ENCODE measurements around the gene GRIFIN.

Gene GRIFIN

DNA sequence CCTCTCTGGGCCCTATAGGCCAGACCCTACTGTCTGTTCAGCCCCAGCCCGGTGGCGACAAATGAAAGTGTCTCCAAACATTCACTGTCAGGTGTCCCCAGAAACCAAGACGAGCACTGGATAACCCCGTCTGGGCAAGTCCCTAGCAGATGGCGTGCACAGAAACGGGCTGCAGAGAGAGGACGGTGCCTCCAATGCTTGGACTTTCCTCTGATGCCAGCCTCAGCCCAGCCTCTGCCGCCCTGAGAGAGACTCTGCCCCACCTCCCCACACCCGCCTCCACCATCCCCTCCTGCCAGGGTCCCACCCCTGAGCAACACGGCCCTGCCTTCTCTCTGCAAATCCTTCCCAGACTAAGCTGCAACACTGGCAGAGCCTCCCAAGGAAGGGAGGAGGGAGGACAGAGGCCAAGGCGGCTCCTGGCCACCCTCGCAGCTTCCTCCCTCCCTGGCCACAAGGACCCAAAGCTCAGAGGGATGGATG, 36.0 kb upstream of the GRIFIN start:
- WGBS (ENCODE audit: insufficient coverage, insufficient read length): no CpG with 5 or more reads among the region's 12 CpGs
- no peak for DNase-seq (ENCODE audit: low read depth, low spot score)
- Histone ChIP-seq H3K27me3 (ENCODE audit: control insufficient read depth, insufficient read depth, low read length) (no peaks in the 10 kb centered on the region), H3K4me3 (ENCODE audit: low read length) (no peak overlapping the region), H3K36me3 (ENCODE audit: control insufficient read depth, insufficient read depth, low read length) (no peaks in the 10 kb centered on the region; the same call in 1 of the 2 replicates), H3K9me3 (ENCODE audit: control insufficient read depth, insufficient read depth, low read length) (no peaks in the 10 kb centered on the region), H3K4me1 (ENCODE audit: control insufficient read depth, insufficient read depth, low read length) (peaks cover 2% of the 10 kb centered on the region; the same call in 1 of the 2 replicates), H3K27ac (ENCODE audit: low read length) (no peak overlapping the region)

DNA sequence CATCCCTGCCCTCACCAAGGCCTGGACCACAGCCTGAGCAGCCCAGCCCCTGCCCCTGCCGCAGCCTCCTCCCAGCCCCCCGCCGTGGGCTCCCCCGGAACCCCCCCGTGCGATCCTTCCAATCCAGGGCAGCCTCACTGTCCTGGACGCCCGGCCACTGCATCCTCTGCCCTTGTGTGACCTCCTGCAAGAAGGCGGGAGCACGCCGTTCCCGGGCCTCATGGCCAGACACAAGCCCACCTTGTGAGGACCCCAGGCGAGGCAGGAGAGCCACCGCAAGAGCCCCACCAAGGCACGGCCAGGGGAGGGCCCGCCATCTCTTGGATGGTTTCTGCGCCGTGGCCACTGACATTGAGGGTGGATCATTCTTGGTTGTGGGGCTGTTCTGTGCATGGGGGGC, 35.6 kb upstream of the GRIFIN start:
- H3K4me1 ChIP-seq (ENCODE audit: control insufficient read depth, insufficient read depth, low read length): peaks cover 2% of the 10 kb centered on the region; the same call in 1 of the 2 replicates
- no peaks in the 10 kb centered on the region; the same call in 1 of the 2 replicates for H3K36me3 ChIP-seq (ENCODE audit: control insufficient read depth, insufficient read depth, low read length)
- no peaks in the 10 kb centered on the region for H3K27me3 ChIP-seq (ENCODE audit: control insufficient read depth, insufficient read depth, low read length)
- no peak overlapping the region for H3K27ac ChIP-seq (ENCODE audit: low read length)
- no peak for DNase-seq (ENCODE audit: low read depth, low spot score)
- H3K4me3 ChIP-seq (ENCODE audit: low read length): no peak overlapping the region
- no CpG with 5 or more reads among the region's 18 CpGs for WGBS (ENCODE audit: insufficient coverage, insufficient read length)
- H3K9me3 ChIP-seq (ENCODE audit: control insufficient read depth, insufficient read depth, low read length): no peaks in the 10 kb centered on the region

DNA sequence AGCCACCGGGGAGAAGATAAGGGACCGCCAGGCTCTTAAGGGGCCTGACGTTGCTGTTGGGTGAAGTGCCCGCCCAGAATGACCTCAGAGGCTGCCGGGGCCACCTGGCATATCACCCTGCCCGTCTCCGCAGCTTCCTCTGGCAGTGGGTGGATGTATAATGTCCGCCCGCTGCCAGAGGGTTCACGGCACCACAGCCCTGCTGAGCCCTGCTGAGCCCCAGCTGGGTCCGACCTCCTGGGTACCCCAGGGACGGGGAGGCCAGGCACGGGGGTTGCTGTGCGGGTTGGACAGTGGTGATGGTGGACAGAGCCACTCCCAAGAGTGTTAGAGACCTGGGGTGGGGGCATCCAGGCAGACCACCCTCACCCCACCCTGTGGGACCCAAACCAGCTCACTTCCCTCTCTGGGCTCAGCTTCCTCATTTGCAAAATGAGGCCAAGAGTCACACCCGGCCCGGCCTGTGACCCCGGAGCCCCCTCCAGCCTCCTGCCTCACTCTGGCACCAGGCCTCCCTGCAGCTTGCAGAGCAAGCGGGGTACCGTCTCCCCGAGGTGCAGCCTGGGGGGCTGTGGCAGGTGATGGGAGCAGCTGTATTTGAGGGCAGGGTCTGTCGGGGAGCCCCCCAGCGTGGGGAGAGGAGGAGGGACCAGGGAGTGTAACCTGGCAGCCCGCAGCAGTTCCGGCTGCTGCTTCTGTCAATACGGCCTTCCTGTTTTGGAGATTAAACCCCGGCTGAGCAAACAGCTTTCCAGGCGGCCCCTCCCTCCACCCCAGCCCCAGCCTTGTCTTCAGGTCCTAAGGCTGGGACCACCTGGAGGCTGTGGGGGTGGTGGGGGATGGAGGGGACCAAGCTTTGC, 34.9 kb upstream of the GRIFIN start:
- WGBS (ENCODE audit: insufficient coverage, insufficient read length): no CpG with 5 or more reads among the region's 27 CpGs
- Histone ChIP-seq H3K9me3 (ENCODE audit: control insufficient read depth, insufficient read depth, low read length) (no peaks in the 10 kb centered on the region), H3K4me1 (ENCODE audit: control insufficient read depth, insufficient read depth, low read length) (peaks cover 2% of the 10 kb centered on the region; the same call in 1 of the 2 replicates), H3K4me3 (ENCODE audit: low read length) (no peak overlapping the region), H3K27me3 (ENCODE audit: control insufficient read depth, insufficient read depth, low read length) (no peaks in the 10 kb centered on the region), H3K36me3 (ENCODE audit: control insufficient read depth, insufficient read depth, low read length) (no peaks in the 10 kb centered on the region; the same call in 1 of the 2 replicates), H3K27ac (ENCODE audit: low read length) (no peak overlapping the region)
- DNase-seq (ENCODE audit: low read depth, low spot score): no peak

DNA sequence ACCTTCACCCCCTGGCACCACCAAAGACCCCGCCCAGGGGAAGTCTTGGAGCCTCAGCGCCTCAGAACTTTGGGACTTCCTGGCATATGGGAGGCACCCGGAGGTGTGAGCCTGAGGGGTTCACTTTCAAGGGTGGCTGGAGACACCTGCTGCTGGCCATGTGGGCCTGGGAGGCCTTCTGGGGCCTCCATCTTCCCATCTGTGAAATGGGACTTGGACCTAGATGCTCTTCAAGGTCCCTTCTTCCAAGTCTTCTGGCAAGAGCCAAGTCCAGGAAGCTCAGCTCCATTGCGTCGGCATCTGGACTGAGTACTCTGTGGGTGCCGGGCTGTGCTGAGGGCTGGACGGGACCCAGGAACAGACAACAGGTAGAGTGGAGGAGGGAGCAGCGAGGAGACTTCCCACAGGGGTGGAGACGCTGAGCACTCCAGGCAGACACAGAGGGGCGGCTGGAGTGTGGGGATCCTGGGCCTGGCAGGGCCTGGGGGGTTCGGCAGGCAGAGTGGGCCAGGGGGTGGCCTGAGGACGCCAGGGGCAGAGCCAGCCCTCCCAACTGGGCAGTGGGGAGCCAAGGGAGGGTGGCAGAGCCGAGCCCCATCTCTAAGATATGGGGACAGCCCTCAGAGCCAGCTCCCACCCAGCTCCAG, 34.1 kb upstream of the GRIFIN start:
- Histone ChIP-seq H3K27me3 (ENCODE audit: control insufficient read depth, insufficient read depth, low read length) (no peaks in the 10 kb centered on the region), H3K27ac (ENCODE audit: low read length) (no peak overlapping the region), H3K36me3 (ENCODE audit: control insufficient read depth, insufficient read depth, low read length) (no peaks in the 10 kb centered on the region; the same call in 1 of the 2 replicates), H3K4me3 (ENCODE audit: low read length) (no peak overlapping the region), H3K4me1 (ENCODE audit: control insufficient read depth, insufficient read depth, low read length) (peaks cover 2% of the 10 kb centered on the region; the same call in 1 of the 2 replicates), H3K9me3 (ENCODE audit: control insufficient read depth, insufficient read depth, low read length) (no peaks in the 10 kb centered on the region)
- no CpG with 5 or more reads among the region's 13 CpGs for WGBS (ENCODE audit: insufficient coverage, insufficient read length)
- DNase-seq (ENCODE audit: low read depth, low spot score): no peak

DNA sequence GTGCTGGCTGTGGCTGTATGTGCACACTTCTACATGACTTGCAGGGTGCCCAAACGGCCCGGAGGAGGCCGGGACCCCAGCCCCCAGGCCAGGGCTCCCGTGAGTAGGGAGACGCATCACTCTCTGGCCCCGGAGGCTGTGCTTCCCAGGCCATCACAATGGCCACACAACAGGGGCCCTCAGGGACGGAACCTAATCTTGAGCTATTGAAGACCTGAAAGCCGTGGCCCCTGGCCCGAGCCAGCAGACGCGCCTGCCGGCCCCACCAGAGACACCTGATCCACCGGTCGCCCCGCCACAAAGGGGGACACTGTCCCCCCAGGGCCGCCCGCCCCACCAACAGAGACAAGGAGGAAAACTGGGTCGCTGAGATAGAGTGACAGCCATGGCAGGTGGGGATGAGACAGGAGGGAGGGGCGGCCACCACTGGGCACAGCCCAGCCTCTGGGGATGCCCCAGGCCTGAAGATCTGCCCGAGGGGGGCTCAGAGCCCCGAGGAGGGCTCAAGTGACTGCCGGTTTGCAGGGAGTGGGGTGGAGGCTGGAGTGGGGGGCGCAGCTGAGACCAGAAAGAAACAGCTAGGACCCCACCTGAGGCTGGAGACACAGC, 33.2 kb upstream of the GRIFIN start:
- H3K9me3 ChIP-seq (ENCODE audit: control insufficient read depth, insufficient read depth, low read length): no peaks in the 10 kb centered on the region
- no peak overlapping the region for H3K4me3 ChIP-seq (ENCODE audit: low read length)
- WGBS (ENCODE audit: insufficient coverage, insufficient read length): no CpG with 5 or more reads among the region's 23 CpGs
- DNase-seq (ENCODE audit: low read depth, low spot score): no peak
- no peaks in the 10 kb centered on the region; the same call in 1 of the 2 replicates for H3K36me3 ChIP-seq (ENCODE audit: control insufficient read depth, insufficient read depth, low read length)
- H3K4me1 ChIP-seq (ENCODE audit: control insufficient read depth, insufficient read depth, low read length): peaks cover 2% of the 10 kb centered on the region; the same call in 1 of the 2 replicates
- no peaks in the 10 kb centered on the region for H3K27me3 ChIP-seq (ENCODE audit: control insufficient read depth, insufficient read depth, low read length)
- no peak overlapping the region for H3K27ac ChIP-seq (ENCODE audit: low read length)

DNA sequence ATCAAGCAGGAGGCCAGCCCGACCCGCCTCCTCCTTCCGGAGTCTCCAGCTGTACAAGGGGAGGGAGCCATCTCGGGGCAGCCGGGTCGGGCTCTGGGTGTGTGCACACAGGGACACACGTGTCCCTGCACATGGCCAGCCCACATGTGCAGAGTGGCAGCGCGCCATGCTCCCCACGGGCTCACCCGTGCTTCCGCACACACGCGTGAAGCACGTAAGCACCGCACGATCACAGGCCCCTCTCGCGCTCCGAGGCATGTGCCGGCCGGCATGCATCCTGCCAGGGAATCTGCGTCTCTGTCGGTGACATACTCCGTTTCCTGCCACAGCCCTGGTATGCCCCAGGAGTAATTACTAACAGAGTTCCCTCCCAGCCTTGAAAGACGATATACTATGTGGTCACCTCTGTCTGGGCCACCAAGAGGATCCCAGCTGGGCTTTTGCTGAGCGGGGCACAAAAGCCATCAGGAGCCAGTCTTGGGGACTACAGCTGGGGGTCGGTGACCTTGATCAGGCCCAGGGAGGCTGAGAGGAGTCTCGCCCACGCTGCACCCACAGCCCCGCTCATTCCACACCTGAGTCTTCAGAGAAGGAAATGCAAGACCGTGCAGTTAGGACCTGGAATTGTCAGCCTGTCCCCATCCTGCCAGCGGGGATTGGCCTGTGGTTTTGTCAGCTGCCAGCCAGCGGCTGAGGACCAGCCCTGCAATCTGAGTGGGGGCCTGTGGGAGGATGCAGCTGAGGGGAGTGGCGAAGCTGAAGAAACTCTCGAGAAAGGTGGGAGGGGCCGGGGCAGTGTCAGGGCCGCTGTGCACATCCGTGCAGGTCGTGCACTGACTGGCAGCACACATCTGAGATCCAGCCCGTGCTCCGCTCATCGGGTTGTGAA, 32.4 kb upstream of the GRIFIN start:
- no peak for DNase-seq (ENCODE audit: low read depth, low spot score)
- Histone ChIP-seq H3K27me3 (ENCODE audit: control insufficient read depth, insufficient read depth, low read length) (no peaks in the 10 kb centered on the region), H3K36me3 (ENCODE audit: control insufficient read depth, insufficient read depth, low read length) (no peaks in the 10 kb centered on the region; the same call in 1 of the 2 replicates), H3K4me3 (ENCODE audit: low read length) (no peak overlapping the region), H3K27ac (ENCODE audit: low read length) (no peak overlapping the region), H3K9me3 (ENCODE audit: control insufficient read depth, insufficient read depth, low read length) (no peaks in the 10 kb centered on the region), H3K4me1 (ENCODE audit: control insufficient read depth, insufficient read depth, low read length) (peaks cover 2% of the 10 kb centered on the region; the same call in 1 of the 2 replicates)
- no CpG with 5 or more reads among the region's 43 CpGs for WGBS (ENCODE audit: insufficient coverage, insufficient read length)

DNA sequence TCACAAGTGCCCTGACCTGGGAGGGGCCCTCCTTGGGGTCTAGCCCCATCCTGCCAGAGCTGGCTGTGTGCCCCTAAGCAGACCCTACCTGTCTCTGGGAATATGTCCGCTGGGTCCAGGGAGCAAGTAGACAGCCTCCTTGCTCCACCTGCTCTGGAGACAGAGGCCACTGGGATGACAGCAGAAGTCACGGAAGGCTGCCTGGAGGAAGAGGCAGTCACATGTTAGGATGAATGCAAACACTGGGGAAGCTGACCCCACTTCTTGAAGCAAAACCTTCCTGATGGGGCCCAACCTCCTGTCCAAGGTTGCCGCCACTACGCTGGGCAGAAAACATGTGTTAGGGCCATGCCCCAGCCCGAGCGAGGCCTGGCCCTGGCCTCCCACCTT, 31.7 kb upstream of the GRIFIN start:
- peaks cover 2% of the 10 kb centered on the region; the same call in 1 of the 2 replicates for H3K4me1 ChIP-seq (ENCODE audit: control insufficient read depth, insufficient read depth, low read length)
- WGBS (ENCODE audit: insufficient coverage, insufficient read length): no CpG with 5 or more reads among the region's 6 CpGs
- H3K27me3 ChIP-seq (ENCODE audit: control insufficient read depth, insufficient read depth, low read length): no peaks in the 10 kb centered on the region
- no peaks in the 10 kb centered on the region for H3K9me3 ChIP-seq (ENCODE audit: control insufficient read depth, insufficient read depth, low read length)
- no peak for DNase-seq (ENCODE audit: low read depth, low spot score)
- H3K36me3 ChIP-seq (ENCODE audit: control insufficient read depth, insufficient read depth, low read length): no peaks in the 10 kb centered on the region; the same call in 1 of the 2 replicates
- H3K27ac ChIP-seq (ENCODE audit: low read length): no peak overlapping the region
- H3K4me3 ChIP-seq (ENCODE audit: low read length): no peak overlapping the region

DNA sequence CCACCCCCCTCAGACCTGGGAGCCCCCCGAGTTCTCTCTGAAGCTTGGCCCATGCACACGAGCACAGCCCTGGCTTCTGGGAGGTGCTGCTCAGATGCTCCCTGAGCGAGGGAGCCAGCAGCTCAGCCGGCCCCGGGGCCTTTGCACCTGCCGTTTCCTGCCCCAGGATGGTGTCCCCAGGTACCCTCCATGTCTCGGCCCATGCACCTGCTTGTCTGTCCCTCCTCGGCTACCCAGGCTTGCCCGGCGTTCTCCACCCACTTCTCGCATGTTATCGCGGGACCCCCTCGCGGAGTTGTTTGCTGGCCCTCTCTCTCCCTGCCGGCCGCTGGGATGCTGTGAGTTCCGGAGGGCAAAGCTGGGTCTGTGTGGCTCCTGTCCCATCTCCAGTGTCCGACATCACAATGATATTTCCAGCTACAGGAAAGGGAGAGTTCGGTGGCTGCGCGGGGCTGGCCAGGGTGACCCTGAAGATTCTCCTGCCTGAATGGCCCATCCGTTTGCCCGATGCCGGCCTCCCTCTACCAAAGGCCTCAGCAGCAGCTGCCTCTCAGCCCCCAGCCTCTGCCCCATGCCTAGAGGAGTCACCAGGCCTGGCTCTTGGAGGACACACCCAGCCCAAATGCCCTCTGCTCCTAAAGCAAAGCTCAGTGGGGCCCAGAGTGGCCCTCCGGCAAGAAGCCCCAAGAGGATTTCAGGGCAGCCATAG, 31.2 kb upstream of the GRIFIN start:
- no CpG with 5 or more reads among the region's 26 CpGs for WGBS (ENCODE audit: insufficient coverage, insufficient read length)
- no peak for DNase-seq (ENCODE audit: low read depth, low spot score)
- no peak overlapping the region for H3K27ac ChIP-seq (ENCODE audit: low read length)
- H3K27me3 ChIP-seq (ENCODE audit: control insufficient read depth, insufficient read depth, low read length): no peaks in the 10 kb centered on the region
- H3K4me1 ChIP-seq (ENCODE audit: control insufficient read depth, insufficient read depth, low read length): peaks cover 2% of the 10 kb centered on the region; the same call in 1 of the 2 replicates
- H3K36me3 ChIP-seq (ENCODE audit: control insufficient read depth, insufficient read depth, low read length): no peaks in the 10 kb centered on the region; the same call in 1 of the 2 replicates
- H3K9me3 ChIP-seq (ENCODE audit: control insufficient read depth, insufficient read depth, low read length): no peaks in the 10 kb centered on the region
- no peak overlapping the region for H3K4me3 ChIP-seq (ENCODE audit: low read length)

DNA sequence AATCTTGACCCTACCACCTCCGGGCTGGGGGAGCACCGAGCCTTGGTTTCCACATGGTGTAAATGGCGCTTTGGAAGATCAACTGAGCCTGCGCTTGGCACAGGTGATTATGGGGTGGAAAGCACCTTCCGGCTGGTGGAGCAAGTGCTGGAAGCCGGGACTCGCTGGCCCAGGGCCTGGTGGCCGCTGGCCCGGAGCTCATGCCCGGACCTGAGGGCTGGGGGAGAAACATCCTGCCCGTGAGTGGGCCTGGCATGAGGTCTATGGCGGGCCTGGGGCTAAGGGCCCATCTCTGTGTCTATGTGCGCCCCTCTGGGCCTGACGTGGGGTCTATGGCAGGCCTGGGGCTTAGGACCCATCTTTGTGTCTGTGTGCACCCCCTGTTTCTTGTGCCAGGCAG, 29.2 kb upstream of the GRIFIN start:
- H3K27me3 ChIP-seq (ENCODE audit: control insufficient read depth, insufficient read depth, low read length): no peaks in the 10 kb centered on the region
- H3K36me3 ChIP-seq (ENCODE audit: control insufficient read depth, insufficient read depth, low read length): no peaks in the 10 kb centered on the region; the same call in 1 of the 2 replicates
- no CpG with 5 or more reads among the region's 14 CpGs for WGBS (ENCODE audit: insufficient coverage, insufficient read length)
- no peak overlapping the region for H3K27ac ChIP-seq (ENCODE audit: low read length)
- peaks cover 4% of the 10 kb centered on the region; the same call in 1 of the 2 replicates for H3K4me1 ChIP-seq (ENCODE audit: control insufficient read depth, insufficient read depth, low read length)
- no peak overlapping the region for H3K4me3 ChIP-seq (ENCODE audit: low read length)
- H3K9me3 ChIP-seq (ENCODE audit: control insufficient read depth, insufficient read depth, low read length): no peaks in the 10 kb centered on the region
- DNase-seq (ENCODE audit: low read depth, low spot score): no peak
